ENCODE data around the gene CDK18.
A peak's percentile ranks its signal among the peaks of the same experiment; 100 is the strongest.

The CDK18 gene

DNA sequence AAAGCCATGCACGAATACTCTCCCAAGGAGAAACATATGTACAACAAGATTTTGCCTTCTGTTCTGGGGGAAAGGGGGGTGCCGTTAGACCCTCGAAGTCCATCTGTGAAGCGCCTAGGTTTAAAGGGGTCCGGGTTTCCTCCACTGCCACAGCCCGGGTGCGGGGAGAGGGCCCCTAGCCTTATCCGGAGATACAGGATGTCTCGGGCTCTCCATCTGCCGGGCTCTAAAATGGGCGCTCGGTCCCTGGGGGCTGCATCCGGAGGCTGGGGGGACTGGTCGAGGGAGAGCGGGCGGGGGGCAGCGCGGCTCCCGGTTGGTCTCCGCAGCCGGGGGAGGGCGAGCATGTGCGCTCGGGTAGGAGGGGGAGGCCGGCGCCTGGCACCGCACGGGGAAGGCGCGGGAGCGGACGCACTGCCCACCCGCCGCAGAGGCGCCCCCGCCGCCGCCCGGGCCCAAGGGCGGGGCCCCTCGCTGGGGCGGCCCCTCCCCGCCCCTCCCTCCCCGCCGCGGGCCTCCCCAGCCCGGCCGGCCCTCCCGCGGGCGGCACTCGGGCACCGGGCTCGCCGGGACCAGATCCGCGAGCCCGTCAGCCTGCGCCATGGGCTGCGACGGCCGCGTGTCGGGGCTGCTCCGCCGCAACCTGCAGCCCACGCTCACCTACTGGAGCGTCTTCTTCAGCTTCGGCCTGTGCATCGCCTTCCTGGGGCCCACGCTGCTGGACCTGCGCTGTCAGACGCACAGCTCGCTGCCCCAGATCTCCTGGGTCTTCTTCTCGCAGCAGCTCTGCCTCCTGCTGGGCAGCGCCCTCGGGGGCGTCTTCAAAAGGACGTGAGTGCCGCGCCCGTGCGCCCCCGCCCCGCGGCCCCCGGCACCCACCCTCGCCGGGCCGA, 64.2 kb downstream of the CDK18 start:
- peaks cover 40 to 43% of the 10 kb centered on the region in 2 donors for H3K27me3 ChIP-seq (ENCODE audit: control insufficient read depth in 1 of 2, insufficient read depth in 2 of 2, low read length in 2 of 2)
- H3K36me3 ChIP-seq (ENCODE audit: control insufficient read depth in 1 of 2, insufficient read depth in 2 of 2, low read length in 2 of 2): no peaks in the 10 kb centered on the region
- peak overlapping the region; percentile 50 to 54 for H3K4me3 ChIP-seq (ENCODE audit: low read depth in 1 of 2, low read length in 2 of 2)
- H3K4me1 ChIP-seq (ENCODE audit: control insufficient read depth in 1 of 2, insufficient read depth in 2 of 2, low read length in 2 of 2): no peaks in the 10 kb centered on the region
- H3K9ac ChIP-seq (ENCODE audit: low read depth in 1 of 2, low read length in 2 of 2): no peak overlapping the region
- no peaks in the 10 kb centered on the region for H3K9me3 ChIP-seq (ENCODE audit: control insufficient read depth in 1 of 2, low read length in 2 of 2)
- no peak overlapping the region for H3K27ac ChIP-seq (ENCODE audit: low read depth, low read length)

DNA sequence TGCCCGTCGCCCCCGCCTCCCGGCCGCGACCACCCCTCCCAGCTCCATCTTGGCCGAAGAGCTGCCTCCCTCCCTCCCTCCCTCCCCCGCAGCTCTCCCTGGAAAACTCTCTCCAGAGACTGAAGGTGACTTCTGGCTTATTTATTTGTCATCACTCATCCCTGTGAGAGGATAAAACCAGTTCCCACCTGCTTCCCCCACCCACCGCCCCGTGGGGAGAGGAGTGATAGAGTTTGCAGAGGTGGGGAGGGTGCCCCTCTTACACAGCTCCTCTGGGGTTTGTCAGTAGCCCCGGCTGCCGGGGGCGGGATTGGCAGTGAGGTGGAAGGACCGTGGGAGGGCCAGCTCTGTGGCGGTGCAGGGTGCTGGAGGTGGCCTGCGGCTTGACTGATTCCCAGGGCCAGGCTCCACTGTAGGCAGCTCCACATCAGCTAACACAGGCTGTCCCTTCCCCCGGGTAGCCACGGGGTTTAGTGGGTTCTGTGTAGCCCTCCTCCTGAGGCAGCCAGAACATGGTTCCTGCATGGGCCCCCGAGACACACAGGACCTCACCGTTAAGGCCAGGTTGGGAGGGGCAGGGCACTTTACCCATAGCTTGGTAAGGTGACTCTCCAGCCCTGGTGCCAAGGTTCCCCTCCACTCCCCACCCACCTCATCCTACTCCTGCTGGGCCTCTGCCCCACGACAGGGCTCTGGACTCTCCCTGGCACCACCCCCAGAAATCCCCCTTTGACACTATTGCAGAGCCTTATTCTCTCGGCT, 65.1 kb downstream of the CDK18 start:
- Histone ChIP-seq H3K4me3 (ENCODE audit: low read depth in 1 of 2, low read length in 2 of 2) (no peak overlapping the region), H3K27me3 (ENCODE audit: control insufficient read depth in 1 of 2, insufficient read depth in 2 of 2, low read length in 2 of 2) (peaks cover 40 to 43% of the 10 kb centered on the region in 2 donors), H3K9ac (ENCODE audit: low read depth in 1 of 2, low read length in 2 of 2) (no peak overlapping the region), H3K36me3 (ENCODE audit: control insufficient read depth in 1 of 2, insufficient read depth in 2 of 2, low read length in 2 of 2) (no peaks in the 10 kb centered on the region), H3K27ac (ENCODE audit: low read depth, low read length) (no peak overlapping the region), H3K4me1 (ENCODE audit: control insufficient read depth in 1 of 2, insufficient read depth in 2 of 2, low read length in 2 of 2) (no peaks in the 10 kb centered on the region), H3K9me3 (ENCODE audit: control insufficient read depth in 1 of 2, low read length in 2 of 2) (no peaks in the 10 kb centered on the region)

DNA sequence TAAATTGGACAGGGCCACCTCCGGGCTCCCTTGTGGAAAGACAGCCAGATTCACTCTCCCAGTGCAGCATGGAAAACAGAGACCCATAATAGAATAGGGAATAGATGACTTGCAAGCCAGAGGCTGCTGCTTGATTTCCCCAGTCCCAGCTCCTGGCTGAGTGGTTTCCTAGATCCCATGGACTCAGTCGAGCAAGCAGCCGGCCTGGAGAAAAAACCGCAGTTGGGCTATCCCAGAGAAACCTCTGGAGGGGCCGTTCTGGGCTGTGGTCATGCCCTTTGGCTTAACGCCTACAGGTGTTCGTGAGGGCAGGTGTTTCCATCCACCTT, 65.7 kb downstream of the CDK18 start:
- no peak overlapping the region for H3K9ac ChIP-seq (ENCODE audit: low read depth in 1 of 2, low read length in 2 of 2)
- H3K4me3 ChIP-seq (ENCODE audit: low read depth in 1 of 2, low read length in 2 of 2): no peak overlapping the region
- H3K36me3 ChIP-seq (ENCODE audit: control insufficient read depth in 1 of 2, insufficient read depth in 2 of 2, low read length in 2 of 2): no peaks in the 10 kb centered on the region
- H3K27me3 ChIP-seq (ENCODE audit: control insufficient read depth in 1 of 2, insufficient read depth in 2 of 2, low read length in 2 of 2): peaks cover 40 to 43% of the 10 kb centered on the region in 2 donors
- no peak overlapping the region for H3K27ac ChIP-seq (ENCODE audit: low read depth, low read length)
- no peaks in the 10 kb centered on the region for H3K4me1 ChIP-seq (ENCODE audit: control insufficient read depth in 1 of 2, insufficient read depth in 2 of 2, low read length in 2 of 2)
- H3K9me3 ChIP-seq (ENCODE audit: control insufficient read depth in 1 of 2, low read length in 2 of 2): no peaks in the 10 kb centered on the region

DNA sequence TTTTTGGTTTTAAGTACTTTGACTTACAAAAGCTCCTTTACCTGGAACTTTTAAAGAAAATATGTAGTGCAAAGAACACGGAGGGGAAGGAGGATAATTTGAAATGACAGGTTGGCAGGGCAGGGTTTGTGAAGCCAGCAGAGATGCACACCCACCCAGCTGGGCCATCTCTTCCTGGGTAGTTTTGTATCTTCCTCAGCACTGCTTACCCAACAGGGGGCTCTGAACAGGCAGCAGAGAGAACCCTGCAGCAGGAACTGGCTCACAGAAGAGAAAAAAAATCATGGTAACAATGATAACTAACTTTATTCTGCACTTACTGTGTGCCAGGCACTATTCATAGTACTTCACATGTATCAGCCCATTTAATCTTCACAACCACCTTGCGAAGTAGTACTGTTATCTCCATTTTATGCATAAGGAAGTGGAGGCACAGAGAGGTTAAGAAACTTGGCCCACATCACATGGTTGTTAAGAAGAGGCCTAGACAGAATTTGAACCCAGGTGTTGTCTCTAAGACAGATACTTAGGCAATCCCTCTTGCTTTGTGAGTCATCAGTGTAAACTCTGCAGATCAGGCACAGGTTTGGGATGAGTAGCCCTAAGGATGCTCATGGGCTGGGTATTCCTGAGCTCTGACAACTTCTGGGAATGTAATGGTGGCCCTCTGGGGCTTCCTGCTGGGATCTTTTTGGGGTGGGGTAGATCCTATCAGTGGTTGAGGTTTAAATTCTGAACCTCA, 66.5 kb downstream of the CDK18 start:
- H3K36me3 ChIP-seq (ENCODE audit: control insufficient read depth in 1 of 2, insufficient read depth in 2 of 2, low read length in 2 of 2): no peaks in the 10 kb centered on the region
- H3K27ac ChIP-seq (ENCODE audit: low read depth, low read length): no peak overlapping the region
- no peaks in the 10 kb centered on the region for H3K4me1 ChIP-seq (ENCODE audit: control insufficient read depth in 1 of 2, insufficient read depth in 2 of 2, low read length in 2 of 2)
- peaks cover 40 to 43% of the 10 kb centered on the region in 2 donors for H3K27me3 ChIP-seq (ENCODE audit: control insufficient read depth in 1 of 2, insufficient read depth in 2 of 2, low read length in 2 of 2)
- no peak overlapping the region for H3K9ac ChIP-seq (ENCODE audit: low read depth in 1 of 2, low read length in 2 of 2)
- H3K9me3 ChIP-seq (ENCODE audit: control insufficient read depth in 1 of 2, low read length in 2 of 2): no peaks in the 10 kb centered on the region
- no peak overlapping the region for H3K4me3 ChIP-seq (ENCODE audit: low read depth in 1 of 2, low read length in 2 of 2)

DNA sequence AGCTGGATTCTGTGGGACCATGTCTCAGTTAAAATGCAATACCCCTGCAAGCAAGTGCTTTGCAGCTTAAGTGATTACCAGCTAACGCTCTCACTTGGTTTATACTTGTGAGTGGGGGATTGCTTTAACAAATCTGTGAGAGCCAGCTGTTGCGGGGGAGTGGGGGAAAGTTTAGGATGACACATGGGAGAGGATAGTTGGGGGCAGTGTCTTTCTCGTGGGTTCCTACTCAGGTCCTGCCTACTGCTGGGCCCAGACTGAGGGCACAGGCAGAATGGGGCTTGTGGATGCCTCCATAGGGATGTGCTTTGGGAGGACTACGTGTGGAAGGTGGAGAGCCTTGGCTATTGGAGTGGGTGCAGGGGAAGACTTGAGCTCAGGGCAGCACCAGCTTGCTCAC, 67.3 kb downstream of the CDK18 start:
- Histone ChIP-seq H3K36me3 (ENCODE audit: control insufficient read depth in 1 of 2, insufficient read depth in 2 of 2, low read length in 2 of 2) (no peaks in the 10 kb centered on the region), H3K27me3 (ENCODE audit: control insufficient read depth in 1 of 2, insufficient read depth in 2 of 2, low read length in 2 of 2) (peaks cover 37 to 41% of the 10 kb centered on the region in 2 donors), H3K9ac (ENCODE audit: low read depth in 1 of 2, low read length in 2 of 2) (no peak overlapping the region), H3K4me1 (ENCODE audit: control insufficient read depth in 1 of 2, insufficient read depth in 2 of 2, low read length in 2 of 2) (no peaks in the 10 kb centered on the region), H3K4me3 (ENCODE audit: low read depth in 1 of 2, low read length in 2 of 2) (no peak overlapping the region), H3K27ac (ENCODE audit: low read depth, low read length) (no peak overlapping the region), H3K9me3 (ENCODE audit: control insufficient read depth in 1 of 2, low read length in 2 of 2) (no peaks in the 10 kb centered on the region)

DNA sequence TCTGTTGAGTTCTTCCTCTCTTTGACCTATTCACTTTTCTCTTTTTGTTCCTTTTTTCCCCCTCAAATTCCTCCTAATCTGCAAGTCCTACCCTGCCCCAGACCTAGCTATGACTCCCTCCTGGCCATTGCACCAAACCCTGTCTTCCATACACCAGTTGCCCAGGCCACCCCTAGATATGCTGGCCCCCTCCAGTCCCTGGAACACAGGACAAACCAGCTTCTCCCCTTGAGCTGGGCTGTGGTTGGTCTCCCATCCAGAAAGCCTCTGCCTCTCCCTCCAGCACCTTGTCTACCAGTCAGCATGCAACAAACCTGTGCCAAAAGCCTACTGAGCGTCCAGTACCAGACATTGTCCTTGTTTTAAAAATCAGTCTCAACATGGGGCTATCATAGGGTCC, 68.0 kb downstream of the CDK18 start:
- Histone ChIP-seq H3K27ac (ENCODE audit: low read depth, low read length) (no peak overlapping the region), H3K4me3 (ENCODE audit: low read depth in 1 of 2, low read length in 2 of 2) (no peak overlapping the region), H3K9ac (ENCODE audit: low read depth in 1 of 2, low read length in 2 of 2) (no peak overlapping the region)

DNA sequence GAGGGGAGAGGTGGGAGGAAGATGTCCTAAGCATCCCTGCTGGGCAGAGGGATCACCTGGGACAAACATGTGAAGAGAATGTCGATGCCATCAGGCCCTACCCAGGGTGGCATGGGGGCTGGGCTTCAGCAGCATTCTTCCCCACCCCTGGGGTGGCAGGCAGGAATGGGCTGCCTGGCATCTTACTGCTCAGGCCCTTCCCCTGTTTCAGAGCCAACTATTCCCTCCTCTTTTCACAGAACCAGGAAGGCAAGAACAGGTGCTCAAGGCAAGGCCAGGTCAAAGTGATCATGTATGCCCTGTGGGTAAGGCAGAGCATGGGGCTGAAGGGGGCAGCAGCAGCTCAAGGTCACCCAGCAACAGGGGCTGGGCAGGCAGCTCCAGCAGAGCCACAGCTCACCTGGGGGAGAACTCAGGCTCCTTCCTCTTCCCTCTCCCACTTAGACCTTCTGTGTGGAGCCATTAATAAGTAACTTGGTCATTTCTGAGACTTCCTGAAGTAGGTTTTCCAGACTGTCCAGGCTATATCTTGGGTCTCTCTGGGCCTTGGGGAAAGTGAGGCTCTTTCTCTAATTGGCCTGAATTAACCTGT, 70.9 kb downstream of the CDK18 start:
- Histone ChIP-seq H3K27ac (ENCODE audit: low read depth, low read length) (no peak overlapping the region), H3K9ac (ENCODE audit: low read depth in 1 of 2, low read length in 2 of 2) (no peak overlapping the region), H3K36me3 (ENCODE audit: control insufficient read depth in 1 of 2, insufficient read depth in 2 of 2, low read length in 2 of 2) (no peaks in the 10 kb centered on the region), H3K4me3 (ENCODE audit: low read depth in 1 of 2, low read length in 2 of 2) (no peak overlapping the region), H3K27me3 (ENCODE audit: control insufficient read depth in 1 of 2, insufficient read depth in 2 of 2, low read length in 2 of 2) (peaks cover 11 to 30% of the 10 kb centered on the region in 2 donors), H3K9me3 (ENCODE audit: control insufficient read depth in 1 of 2, low read length in 2 of 2) (no peaks in the 10 kb centered on the region), H3K4me1 (ENCODE audit: control insufficient read depth in 1 of 2, insufficient read depth in 2 of 2, low read length in 2 of 2) (no peaks in the 10 kb centered on the region)

More for the DNA sequence above, 68.0 kb downstream of the CDK18 start:
- Histone ChIP-seq H3K4me1 (ENCODE audit: control insufficient read depth in 1 of 2, insufficient read depth in 2 of 2, low read length in 2 of 2) (no peaks in the 10 kb centered on the region), H3K9me3 (ENCODE audit: control insufficient read depth in 1 of 2, low read length in 2 of 2) (no peaks in the 10 kb centered on the region), H3K27me3 (ENCODE audit: control insufficient read depth in 1 of 2, insufficient read depth in 2 of 2, low read length in 2 of 2) (peaks cover 34 to 42% of the 10 kb centered on the region in 2 donors), H3K36me3 (ENCODE audit: control insufficient read depth in 1 of 2, insufficient read depth in 2 of 2, low read length in 2 of 2) (no peaks in the 10 kb centered on the region)

DNA sequence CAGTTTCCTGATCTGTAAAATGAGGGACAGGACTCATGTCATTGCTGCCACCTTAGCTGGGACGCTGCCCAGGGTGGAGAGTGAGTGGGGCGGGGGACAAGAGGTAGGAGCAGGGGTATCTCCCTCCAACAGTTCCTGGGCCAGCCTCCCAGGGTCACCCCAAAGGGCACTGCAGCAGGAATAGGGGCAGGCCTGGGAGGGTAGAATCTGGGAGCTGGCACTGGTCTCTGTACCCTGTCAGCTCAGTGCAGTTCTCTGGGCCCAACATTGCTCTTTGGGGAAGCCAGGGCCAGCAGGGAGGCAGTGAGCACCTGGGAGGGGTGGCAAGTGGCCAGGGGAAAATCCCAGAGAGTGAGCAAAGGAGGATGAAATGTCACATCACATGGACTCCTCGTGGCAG, 71.5 kb downstream of the CDK18 start:
- Histone ChIP-seq H3K9me3 (ENCODE audit: control insufficient read depth in 1 of 2, low read length in 2 of 2) (no peaks in the 10 kb centered on the region), H3K27me3 (ENCODE audit: control insufficient read depth in 1 of 2, insufficient read depth in 2 of 2, low read length in 2 of 2) (peaks cover 5 to 25% of the 10 kb centered on the region in 2 donors), H3K4me3 (ENCODE audit: low read depth in 1 of 2, low read length in 2 of 2) (no peak overlapping the region), H3K4me1 (ENCODE audit: control insufficient read depth in 1 of 2, insufficient read depth in 2 of 2, low read length in 2 of 2) (no peaks in the 10 kb centered on the region), H3K27ac (ENCODE audit: low read depth, low read length) (peak overlapping the region; percentile 17), H3K9ac (ENCODE audit: low read depth in 1 of 2, low read length in 2 of 2) (no peak overlapping the region), H3K36me3 (ENCODE audit: control insufficient read depth in 1 of 2, insufficient read depth in 2 of 2, low read length in 2 of 2) (no peaks in the 10 kb centered on the region)

DNA sequence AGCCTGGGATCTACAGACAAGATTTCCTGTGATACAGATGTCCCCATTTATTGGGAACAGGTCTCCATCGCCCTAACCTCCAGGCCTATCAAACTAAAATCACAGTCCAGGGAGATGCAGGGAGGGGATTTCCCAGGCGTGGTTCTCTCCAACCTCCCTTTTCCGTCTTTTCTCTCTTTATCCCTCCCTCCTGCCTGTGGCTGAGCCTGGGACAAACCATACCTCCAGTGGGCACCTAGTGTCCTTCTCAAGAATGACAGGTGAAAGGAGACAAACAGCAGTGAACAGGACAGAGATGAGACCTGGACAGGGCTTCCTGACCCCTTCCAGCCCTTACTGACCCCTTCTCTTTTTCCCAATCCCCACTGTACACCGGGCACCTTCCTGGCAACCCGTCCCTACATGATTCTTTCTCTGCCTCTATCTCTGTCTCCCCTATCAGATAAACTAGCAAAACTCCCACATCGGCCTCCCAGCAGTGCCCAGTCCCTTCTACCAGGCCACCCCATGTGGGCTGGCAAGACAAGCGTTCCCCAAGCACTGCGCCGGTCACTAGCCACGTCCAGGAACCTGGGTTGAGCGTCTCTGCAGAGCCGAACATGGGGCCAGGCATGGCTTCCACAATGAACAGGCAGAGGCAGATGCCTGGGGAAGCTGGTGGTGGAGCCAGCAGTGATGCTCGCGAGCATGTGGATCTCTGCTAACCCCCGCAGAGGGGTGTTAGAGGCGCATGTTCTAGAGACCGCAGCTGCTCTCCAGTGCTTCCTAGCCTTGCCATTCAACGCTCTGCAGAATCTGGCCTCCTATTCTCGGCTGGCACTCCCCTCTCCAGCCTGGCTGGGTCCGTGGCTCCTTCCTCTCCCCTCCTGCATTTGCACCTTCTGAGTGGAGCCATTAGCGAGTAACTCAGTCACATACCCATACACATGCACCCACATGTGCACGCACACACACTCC, 72.6 kb downstream of the CDK18 start:
- Histone ChIP-seq H3K27me3 (ENCODE audit: control insufficient read depth in 1 of 2, insufficient read depth in 2 of 2, low read length in 2 of 2) (peaks cover 0 to 20% of the 10 kb centered on the region in 2 donors), H3K27ac (ENCODE audit: low read depth, low read length) (no peak overlapping the region), H3K9ac (ENCODE audit: low read depth in 1 of 2, low read length in 2 of 2) (no peak overlapping the region), H3K4me3 (ENCODE audit: low read depth in 1 of 2, low read length in 2 of 2) (no peak overlapping the region), H3K9me3 (ENCODE audit: control insufficient read depth in 1 of 2, low read length in 2 of 2) (no peaks in the 10 kb centered on the region), H3K4me1 (ENCODE audit: control insufficient read depth in 1 of 2, insufficient read depth in 2 of 2, low read length in 2 of 2) (no peaks in the 10 kb centered on the region), H3K36me3 (ENCODE audit: control insufficient read depth in 1 of 2, insufficient read depth in 2 of 2, low read length in 2 of 2) (no peaks in the 10 kb centered on the region)
